ENCODE measurements around the gene OBP2B.
"Not testable (repeated sequence)": the region's sequence is repeated elsewhere in the genome, so short reads cannot be mapped to it uniquely, and the experiment has no call there.

DNA sequence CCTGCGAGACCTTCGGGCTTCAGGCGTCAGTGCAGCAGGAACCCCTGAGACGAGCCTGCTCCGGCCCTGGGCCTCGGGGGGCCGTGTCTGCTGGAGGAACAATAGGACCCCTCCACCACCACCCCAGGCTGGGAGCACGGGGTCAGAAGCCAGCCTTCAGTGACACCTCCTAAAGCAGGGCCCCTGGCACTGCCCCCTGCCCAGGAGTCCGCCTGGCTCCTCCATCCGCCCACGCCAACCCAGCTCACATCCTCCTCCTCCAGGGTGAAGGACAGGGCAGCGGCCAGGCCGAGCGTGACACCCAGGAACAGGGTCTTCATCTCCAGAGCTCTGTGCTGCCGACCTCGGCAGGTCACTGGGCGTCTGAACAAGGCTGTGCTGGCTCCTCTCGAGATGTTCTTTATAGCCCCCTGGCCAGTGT, at the start of gene OBP2B:
- not testable (repeated sequence) for TF ChIP-seq EP300, POLR2A (IDR thresholded peaks at IDR 0.05)

All from suprapubic skin (tissue), 2 donors.